SK-N-SH treated with all-trans-retinoic acid at 6 μM for 48 hours (cell line): ENCODE measurements around the gene OR51F2.

Experiments
- ARNTL ChIP-seq: fragments of 450-650 bp; formaldehyde crosslinking; IDR thresholded peaks from 2 replicates; pipeline ENCODE4 v1.5.0; 2020; ENCODE audit warnings: low read depth, mild to moderate bottlenecking, moderate library complexity, borderline replicate concordance
- CSRNP3 ChIP-seq: fragments of 250-450 bp; sonication (Bioruptor Pico); IDR thresholded peaks from 2 replicates; pipeline ENCODE4 v1.5.1; 2021; ENCODE audit warnings: mild to moderate bottlenecking, moderate library complexity
- OSR1 ChIP-seq: fragments of 250-450 bp; sonication (Bioruptor Pico); IDR thresholded peaks from 2 replicates; pipeline ENCODE4 v1.8.0; 2022; ENCODE audit warnings: moderate library complexity, mild to moderate bottlenecking, inconsistent platforms
- RARB ChIP-seq: fragments of 250-450 bp; sonication (Bioruptor Pico); IDR thresholded peaks from 2 replicates; pipeline ENCODE4 v1.8.0; 2021; ENCODE audit warnings: mild to moderate bottlenecking, moderate library complexity
- SNAI2 ChIP-seq: fragments of 250-450 bp; sonication (Bioruptor Pico); IDR thresholded peaks from 2 replicates; pipeline ENCODE4 v1.5.0; 2020; ENCODE audit warnings: mild to moderate bottlenecking, moderate library complexity
- TCF4 ChIP-seq: fragments of 250-450 bp; sonication (Bioruptor Pico); IDR thresholded peaks from 2 replicates; pipeline ENCODE4 v1.8.0; 2021; ENCODE audit warnings: mild to moderate bottlenecking, moderate library complexity, borderline replicate concordance
- TOX ChIP-seq: fragments of 250-450 bp; sonication (Bioruptor Pico); IDR thresholded peaks from 2 replicates; pipeline ENCODE4 v1.8.0; 2021; ENCODE audit warnings: mild to moderate bottlenecking, moderate library complexity, borderline replicate concordance
- TSHZ2 ChIP-seq: fragments of 250-450 bp; sonication (Bioruptor Pico); IDR thresholded peaks from 2 replicates; pipeline ENCODE4 v1.5.0; 2020; ENCODE audit warnings: mild to moderate bottlenecking, moderate library complexity
- ZC3H10 ChIP-seq: fragments of 250-450 bp; sonication (Bioruptor Pico); IDR thresholded peaks from 2 replicates; pipeline ENCODE4 v1.5.1; 2021; ENCODE audit warnings: mild to moderate bottlenecking, moderate library complexity
- ZFP30 ChIP-seq: fragments of 450-650 bp; formaldehyde crosslinking; IDR thresholded peaks from 2 replicates; pipeline ENCODE4 v1.5.0; 2022; ENCODE audit warnings: mild to moderate bottlenecking, moderate library complexity
- ZNF8 ChIP-seq: fragments of 450-650 bp; formaldehyde crosslinking; IDR thresholded peaks from 2 replicates; pipeline ENCODE4 v1.5.0; 2020; ENCODE audit warnings: mild to moderate bottlenecking, moderate library complexity
- TF ChIP-seq, protein P1 (sequence below): fragments of 250-450 bp; sonication (Bioruptor Pico); IDR thresholded peaks from 2 replicates; pipeline ENCODE4 v1.5.1; 2020; ENCODE audit warnings: low read depth, mild to moderate bottlenecking, moderate library complexity

GRCh38 chr11:4826425-4826824 lies 5.3 kb downstream of the OR51F2 start:
- TF ChIP-seq CSRNP3 (CRISPR knock-in tag) (no peak), ZC3H10 (CRISPR knock-in tag) (no peak), ZFP30 (CRISPR knock-in tag) (no peak), ZNF8 (CRISPR knock-in tag) (no peak), TOX (CRISPR knock-in tag) (no peak), OSR1 (CRISPR knock-in tag) (no peak), TSHZ2 (CRISPR knock-in tag) (no peak), TCF4 (CRISPR knock-in tag) (no peak), ARNTL (CRISPR knock-in tag) (no peak), SNAI2 (CRISPR knock-in tag) (no peak), RARB (CRISPR knock-in tag) (no peak)
- TF ChIP-seq, protein P1, sequence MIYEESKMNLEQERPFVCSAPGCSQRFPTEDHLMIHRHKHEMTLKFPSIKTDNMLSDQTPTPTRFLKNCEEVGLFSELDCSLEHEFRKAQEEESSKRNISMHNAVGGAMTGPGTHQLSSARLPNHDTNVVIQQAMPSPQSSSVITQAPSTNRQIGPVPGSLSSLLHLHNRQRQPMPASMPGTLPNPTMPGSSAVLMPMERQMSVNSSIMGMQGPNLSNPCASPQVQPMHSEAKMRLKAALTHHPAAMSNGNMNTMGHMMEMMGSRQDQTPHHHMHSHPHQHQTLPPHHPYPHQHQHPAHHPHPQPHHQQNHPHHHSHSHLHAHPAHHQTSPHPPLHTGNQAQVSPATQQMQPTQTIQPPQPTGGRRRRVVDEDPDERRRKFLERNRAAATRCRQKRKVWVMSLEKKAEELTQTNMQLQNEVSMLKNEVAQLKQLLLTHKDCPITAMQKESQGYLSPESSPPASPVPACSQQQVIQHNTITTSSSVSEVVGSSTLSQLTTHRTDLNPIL (CRISPR knock-in tag) = no peak
